Embryonic facial prominence (tissue), 1 donor: ENCODE measurements around the gene RAB39B.

Experiments used
- DNase-seq: peaks from one replicate; pipeline ENCODE4 v3.0.0-alpha.2; 2016; ENCODE audit errors: extremely low spot score

RAB39B gene

GRCh38 chrX:155215443-155216178 lies 48.7 kb downstream of the RAB39B start:
- DNase-seq, result no peak

DNA sequence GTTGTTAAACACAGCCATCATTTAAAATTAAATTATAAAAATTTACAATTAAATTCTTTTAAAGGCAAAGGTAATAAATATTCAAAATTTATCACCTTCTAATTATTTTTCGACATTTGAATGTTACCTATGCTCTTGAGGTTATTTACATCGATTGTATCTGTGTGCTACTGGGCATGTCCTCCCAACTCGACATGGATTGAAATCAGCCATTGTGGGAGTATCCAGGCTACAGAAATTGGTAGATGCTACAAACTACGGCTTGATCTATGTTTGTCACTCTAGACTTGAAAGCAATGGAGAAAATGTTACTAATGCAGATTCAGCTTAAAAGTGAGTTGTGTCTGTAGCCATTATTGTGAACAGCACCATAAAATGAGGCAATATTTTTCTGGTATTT lies 50.6 kb downstream of the RAB39B start:
- no peak for DNase-seq

GRCh38 chrX:155211208-155211607 lies 53.1 kb downstream of the RAB39B start:
- DNase-seq, result no peak
